HG03571 (cell line): ENCODE measurements around the gene TGFBI.
A peak's percentile ranks its signal among the peaks of the same experiment; 100 is the strongest.

Experiments
- ATAC-seq: cut with Tn5 transposase; IDR thresholded peaks from one replicate; pipeline ENCODE4 v1.9.1; 2021; ENCODE audit not compliant: unreplicated experiment

TGFBI gene

GRCh38 chr5:136061630-136062365, 33.0 kb downstream of the TGFBI start:
- ATAC-seq: no peak

- ATAC-seq: peak; percentile 73
These were observed 33.8 kb downstream of the TGFBI start for GRCh38 chr5:136062366-136063274.

- no peak for ATAC-seq
These were observed 35.1 kb downstream of the TGFBI start for GRCh38 chr5:136063778-136064465.

- no peak for ATAC-seq
These were observed 35.7 kb downstream of the TGFBI start for GRCh38 chr5:136064510-136064909.

GRCh38 chr5:136065588-136065987, 36.8 kb downstream of the TGFBI start:
- no peak for ATAC-seq

GRCh38 chr5:136066661-136067271, 38.0 kb downstream of the TGFBI start:
- ATAC-seq: no peak

GRCh38 chr5:136067422-136067821, 38.6 kb downstream of the TGFBI start:
- ATAC-seq: no peak

- no peak for ATAC-seq
These were observed 41.9 kb downstream of the TGFBI start for GRCh38 chr5:136070486-136071285.

GRCh38 chr5:136073714-136074529, 45.1 kb downstream of the TGFBI start:
- no peak for ATAC-seq

- ATAC-seq: no peak
These were observed 46.7 kb downstream of the TGFBI start for GRCh38 chr5:136075466-136075891.

- ATAC-seq: no peak
These were observed 47.3 kb downstream of the TGFBI start for GRCh38 chr5:136076067-136076466.

GRCh38 chr5:136076881-136077445, 48.2 kb downstream of the TGFBI start:
- ATAC-seq: no peak

GRCh38 chr5:136079195-136079985, 50.6 kb downstream of the TGFBI start:
- no peak for ATAC-seq

- ATAC-seq: peak; percentile 9
These were observed 51.3 kb downstream of the TGFBI start for GRCh38 chr5:136080113-136080482.

GRCh38 chr5:136080483-136081216, 51.9 kb downstream of the TGFBI start:
- peak; percentile 95 for ATAC-seq

GRCh38 chr5:136081217-136081591, 52.4 kb downstream of the TGFBI start:
- no peak for ATAC-seq

GRCh38 chr5:136082390-136083193, 53.8 kb downstream of the TGFBI start:
- no peak for ATAC-seq
